Osteoblast (primary cell): ENCODE data around the gene TOM1L2. TPM values are rescaled to one million over a fixed set of nuclear protein-coding genes. Genes with fewer than 3 reads are reported as not detected.
A peak's percentile ranks its signal among the peaks of the same experiment; 100 is the strongest.

Experiments used
- DNase-seq: peaks from one replicate; pipeline ENCODE4 v3.0.0; 2011; ENCODE audit warnings: low spot score, mixed read lengths; ENCODE audit not compliant: insufficient read length; ENCODE audit errors: missing footprints
- H2AFZ ChIP-seq: 2 replicates; pipeline ENCODE4 v1.6.0; 2011; ENCODE audit warnings: mild to moderate bottlenecking, low read length
- H3K27ac ChIP-seq: 2 replicates; pipeline ENCODE4 v1.5.1; 2011; ENCODE audit warnings: mild to moderate bottlenecking, low read depth, low read length, moderate library complexity
- H3K27me3 ChIP-seq: 2 replicates; pipeline ENCODE4 v1.6.0; 2012; ENCODE audit warnings: mild to moderate bottlenecking, control low read depth, inconsistent platforms, low read length, moderate library complexity; ENCODE audit not compliant: insufficient read depth
- H3K36me3 ChIP-seq: 2 replicates; pipeline ENCODE4 v1.5.1; 2011; ENCODE audit warnings: mild to moderate bottlenecking, low read length, control low read depth, moderate library complexity; ENCODE audit not compliant: insufficient read depth
- H3K4me1 ChIP-seq: 2 replicates; pipeline ENCODE4 v1.5.1; 2011; ENCODE audit warnings: mild to moderate bottlenecking, low read length, control low read depth, moderate library complexity; ENCODE audit not compliant: insufficient read depth
- H3K4me2 ChIP-seq: 2 replicates; pipeline ENCODE4 v1.6.0; 2011; ENCODE audit warnings: mild to moderate bottlenecking, low read length; ENCODE audit not compliant: insufficient read depth
- H3K4me3 ChIP-seq: fragments of 200-600 bp; sonication (generic); 3 replicates; pipeline ENCODE4 v1.5.1; 2012; ENCODE audit warnings: mild to moderate bottlenecking, low read length, inconsistent platforms; ENCODE audit not compliant: insufficient read depth
- H3K79me2 ChIP-seq: 2 replicates; pipeline ENCODE4 v1.6.0; 2012; ENCODE audit warnings: mild to moderate bottlenecking, low read length, control low read depth, inconsistent platforms; ENCODE audit not compliant: insufficient read depth
- H3K9me3 ChIP-seq: 2 replicates; pipeline ENCODE4 v1.5.1; 2011; ENCODE audit warnings: low read depth, low read length, control low read depth
- H4K20me1 ChIP-seq: 2 replicates; pipeline ENCODE4 v1.6.0; 2012; ENCODE audit warnings: mild to moderate bottlenecking, low read length, control low read depth; ENCODE audit not compliant: insufficient read depth
- CTCF ChIP-seq: IDR thresholded peaks from 2 replicates; pipeline ENCODE4 v1.5.1; 2011; ENCODE audit warnings: mild to moderate bottlenecking, low read depth, low read length, moderate library complexity; ENCODE audit errors: extremely low read depth
- total RNA-seq: library from RNA; depleted of rRNA; stranded (reverse); fragments of >200 nt; gene quantifications from 2 replicates; pipeline ENCODE4 v1.2.3, GENCODE V29; 2012

The TOM1L2 gene
- total RNA-seq, 1 donor = 38.7 TPM

GRCh38 chr17:17978481-17979424, 6.6 kb upstream of the TOM1L2 start:
- no peak for TF ChIP-seq CTCF
- no peaks in the 10 kb centered on the region for H3K27me3 ChIP-seq
- H3K9me3 ChIP-seq = no peaks in the 10 kb centered on the region
- H3K4me3 ChIP-seq = no peak overlapping the region
- no peaks in the 10 kb centered on the region for H3K4me1 ChIP-seq
- H3K27ac ChIP-seq = no peak overlapping the region
- no peaks in the 10 kb centered on the region for H4K20me1 ChIP-seq
- H3K79me2 ChIP-seq = no peaks in the 10 kb centered on the region
- no peak for DNase-seq
- H2AFZ ChIP-seq = no peak overlapping the region
- H3K4me2 ChIP-seq = no peak overlapping the region
- no peaks in the 10 kb centered on the region for H3K36me3 ChIP-seq

DNA sequence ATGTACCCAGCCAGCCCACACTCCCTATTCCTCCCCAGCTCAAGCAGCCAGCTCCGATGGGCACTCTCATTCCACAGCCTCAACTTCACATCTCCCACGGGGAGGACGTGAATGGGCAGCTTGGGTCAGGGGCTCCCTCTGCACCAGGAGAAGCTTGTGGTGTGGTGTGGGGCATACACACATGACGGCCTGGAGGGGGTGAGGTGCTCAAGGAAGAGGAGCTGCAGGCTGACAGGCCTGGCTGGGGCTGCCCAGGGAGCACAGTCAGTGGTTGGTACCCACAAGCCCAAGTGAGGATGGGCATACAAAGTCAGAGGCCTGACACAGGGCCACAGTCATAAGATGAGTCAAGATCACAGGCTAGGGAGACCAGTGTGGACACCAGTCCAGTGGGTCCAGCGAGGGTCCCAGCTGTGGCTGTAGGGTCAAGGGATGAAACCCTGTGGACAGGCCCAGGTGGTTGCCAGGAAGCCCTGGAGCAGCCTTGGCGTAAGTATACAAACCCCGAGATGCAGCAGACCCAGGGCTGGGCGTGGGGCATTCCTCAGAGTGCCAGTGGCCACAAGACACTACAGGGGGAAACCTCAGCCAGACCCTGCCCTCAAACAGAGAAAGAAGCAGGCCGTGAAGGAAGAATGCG, 4.9 kb upstream of the TOM1L2 start:
- no peak for DNase-seq
- Histone ChIP-seq H3K36me3 (no peaks in the 10 kb centered on the region), H3K4me2 (no peak overlapping the region), H3K79me2 (peaks cover 1% of the 10 kb centered on the region), H4K20me1 (no peaks in the 10 kb centered on the region), H3K9me3 (no peaks in the 10 kb centered on the region), H2AFZ (no peak overlapping the region), H3K27me3 (no peaks in the 10 kb centered on the region), H3K4me3 (no peak overlapping the region), H3K4me1 (peaks cover 7% of the 10 kb centered on the region), H3K27ac (no peak overlapping the region)
- TF ChIP-seq CTCF = no peak

DNA sequence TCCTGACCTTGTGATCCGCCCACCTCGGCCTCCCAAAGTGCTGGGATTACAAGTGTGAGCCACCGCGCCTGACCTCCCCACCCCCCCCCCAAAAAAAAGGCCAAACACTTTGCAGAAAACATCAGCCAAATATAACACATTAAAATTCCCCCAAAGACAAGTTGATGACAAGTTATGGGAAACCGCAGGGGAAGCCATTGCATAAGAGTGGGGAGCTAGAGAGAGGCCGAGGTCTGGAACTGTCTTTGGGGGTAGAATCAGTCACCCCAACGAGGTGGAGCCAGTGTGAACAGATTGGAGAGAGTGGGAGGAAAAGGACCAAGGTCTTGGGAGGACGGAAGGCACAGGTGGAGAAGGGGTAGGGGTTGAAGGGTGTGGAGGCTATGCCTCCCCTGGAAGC, 3.2 kb upstream of the TOM1L2 start:
- H3K4me1 ChIP-seq = peaks cover 17% of the 10 kb centered on the region
- no peak for TF ChIP-seq CTCF
- no peaks in the 10 kb centered on the region for H3K27me3 ChIP-seq
- no peak overlapping the region for H3K4me2 ChIP-seq
- no peak overlapping the region for H3K4me3 ChIP-seq
- H4K20me1 ChIP-seq = peaks cover 15% of the 10 kb centered on the region
- H3K9me3 ChIP-seq = no peaks in the 10 kb centered on the region
- no peak overlapping the region for H3K27ac ChIP-seq
- no peak overlapping the region for H2AFZ ChIP-seq
- peaks cover 17% of the 10 kb centered on the region for H3K79me2 ChIP-seq
- no peak for DNase-seq
- no peaks in the 10 kb centered on the region for H3K36me3 ChIP-seq

GRCh38 chr17:17972952-17973254, 703 bp upstream of the TOM1L2 start:
- peak overlapping the region; percentile 78 for H3K27ac ChIP-seq
- DNase-seq = no peak
- peak overlapping the region; percentile 79 for H3K4me3 ChIP-seq
- no peaks in the 10 kb centered on the region for H3K36me3 ChIP-seq
- H3K9me3 ChIP-seq = no peaks in the 10 kb centered on the region
- H3K79me2 ChIP-seq = peaks cover 42% of the 10 kb centered on the region
- no peak for TF ChIP-seq CTCF
- H4K20me1 ChIP-seq = peaks cover 25% of the 10 kb centered on the region
- peak overlapping the region; percentile 90 for H3K4me2 ChIP-seq
- peak overlapping the region; percentile 91 for H2AFZ ChIP-seq
- no peaks in the 10 kb centered on the region for H3K27me3 ChIP-seq
- peaks cover 17% of the 10 kb centered on the region for H3K4me1 ChIP-seq
